Measurements from ENCODE around the gene ADGRB2. TPM values are rescaled to one million over a fixed set of nuclear protein-coding genes. Genes with fewer than 3 reads are reported as not detected.

ADGRB2 gene
- polyA plus RNA-seq, 4 donors, result 4.8 to 43.7 (median 11.6) TPM

DNA sequence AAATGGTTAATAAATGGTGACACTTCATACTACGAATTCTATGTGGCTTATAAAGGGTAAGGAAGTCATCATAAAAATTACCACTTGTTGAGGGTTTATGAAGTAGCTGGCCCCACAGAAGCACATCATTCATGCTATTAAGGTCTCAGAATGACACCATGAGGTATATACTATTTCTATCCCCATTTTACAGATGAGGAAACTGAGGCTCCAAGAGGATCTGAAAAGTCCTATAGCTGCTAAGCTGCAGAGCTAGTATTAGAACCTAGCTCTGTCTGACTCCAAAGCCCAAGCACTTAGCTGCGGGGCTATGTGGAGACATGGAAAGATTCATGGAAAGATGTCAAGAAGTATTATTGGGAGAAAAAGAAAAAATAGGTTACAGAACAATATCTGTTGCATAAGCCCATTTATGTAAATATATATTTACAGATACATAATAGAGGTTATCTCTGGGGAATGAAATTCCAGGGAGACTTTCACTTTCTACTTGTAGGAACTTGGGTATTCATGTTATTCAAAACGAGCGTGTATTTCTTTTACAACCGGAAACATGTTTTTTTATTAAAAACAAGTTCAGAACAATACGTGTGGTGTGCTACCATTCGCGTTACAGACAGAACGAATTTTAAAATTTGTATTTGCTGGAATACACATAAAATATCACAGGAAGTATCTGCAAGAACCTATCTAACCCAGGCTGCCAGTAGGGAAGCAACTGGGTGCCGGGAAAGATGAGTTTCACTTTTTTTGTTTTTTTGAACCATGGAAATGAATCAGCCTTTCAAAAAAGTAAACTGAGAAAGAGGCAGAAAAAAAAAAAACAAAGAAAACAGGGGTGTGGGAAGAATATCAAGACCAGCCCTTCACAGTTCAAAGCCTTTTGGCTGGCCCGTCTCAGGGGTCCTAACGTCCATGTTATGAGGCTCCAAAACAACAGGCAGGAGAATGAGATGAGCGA, 38.3 kb upstream of the ADGRB2 start:
- FAIRE-seq, result no peak
- 27 to 43% (median 33%) methylated on average over 13 of the region's 13 CpGs for WGBS, 3 donors

DNA sequence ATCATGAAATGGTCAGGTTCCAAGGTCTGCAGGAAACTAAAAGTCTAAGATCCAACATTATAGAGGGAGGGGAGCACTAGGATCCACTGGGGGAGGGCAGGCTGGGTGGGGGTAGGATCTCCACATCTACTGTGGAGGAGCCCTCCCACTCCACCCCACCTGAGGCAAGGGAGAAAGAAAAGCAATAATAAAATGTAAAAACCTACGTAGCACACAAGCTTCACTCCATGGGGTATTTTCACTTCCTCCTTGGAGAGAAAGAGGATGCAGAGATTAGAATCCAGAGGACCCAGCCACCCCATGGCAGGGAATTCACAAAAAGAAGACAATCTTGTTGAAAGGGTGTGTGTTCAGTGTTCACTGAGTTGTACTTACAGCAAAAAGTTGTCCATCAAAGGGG, 37.3 kb upstream of the ADGRB2 start:
- Histone ChIP-seq H3K36me3 (ENCODE audit: control insufficient read depth in 3 of 3, insufficient read depth in 2 of 3, low read depth in 1 of 3, low read length in 3 of 3) (no peaks in the 10 kb centered on the region), H3K4me1 (ENCODE audit: control insufficient read depth in 3 of 3, insufficient read depth in 2 of 3, low read depth in 1 of 3, low read length in 2 of 3) (no peaks in the 10 kb centered on the region), H3K27ac (ENCODE audit: low read depth in 1 of 3, low read length in 2 of 3) (no peak overlapping the region), H3K27me3 (ENCODE audit: control insufficient read depth in 3 of 3, insufficient read depth in 3 of 3, low read length in 3 of 3) (peaks cover 0 to 3% (median 0%) of the 10 kb centered on the region in 3 donors), H3K4me3 (ENCODE audit: low read depth in 1 of 3, low read length in 3 of 3) (no peak overlapping the region), H3K9me3 (ENCODE audit: control insufficient read depth in 2 of 2, insufficient read depth in 1 of 2, low read depth in 1 of 2, low read length in 1 of 2) (no peaks in the 10 kb centered on the region)
- 58 to 74% (median 60%) methylated on average over 1 of the region's 1 CpG for WGBS, 3 donors
- FAIRE-seq (no peak), DNase-seq (no peak)

More for the DNA sequence above, 38.3 kb upstream of the ADGRB2 start:
- Histone ChIP-seq H3K4me1 (ENCODE audit: control insufficient read depth in 3 of 3, insufficient read depth in 2 of 3, low read depth in 1 of 3, low read length in 2 of 3) (no peaks in the 10 kb centered on the region), H3K27me3 (ENCODE audit: control insufficient read depth in 3 of 3, insufficient read depth in 3 of 3, low read length in 3 of 3) (peaks cover 0 to 3% (median 0%) of the 10 kb centered on the region in 3 donors), H3K9me3 (ENCODE audit: control insufficient read depth in 2 of 2, insufficient read depth in 1 of 2, low read depth in 1 of 2, low read length in 1 of 2) (no peaks in the 10 kb centered on the region), H3K4me3 (ENCODE audit: low read depth in 1 of 3, low read length in 3 of 3) (no peak overlapping the region), H3K36me3 (ENCODE audit: control insufficient read depth in 3 of 3, insufficient read depth in 2 of 3, low read depth in 1 of 3, low read length in 3 of 3) (no peaks in the 10 kb centered on the region), H3K27ac (ENCODE audit: low read depth in 1 of 3, low read length in 2 of 3) (peak overlapping the region in 1 of 3 donors; percentile 12)
- DNase-seq, result peak in 1 of 2 donors; percentile 29

GRCh38 chr1:31800674-31800967, 36.5 kb upstream of the ADGRB2 start:
- FAIRE-seq (no peak), DNase-seq (no peak)
- Histone ChIP-seq H3K27me3 (ENCODE audit: control insufficient read depth in 3 of 3, insufficient read depth in 3 of 3, low read length in 3 of 3) (peaks cover 0 to 5% (median 0%) of the 10 kb centered on the region in 3 donors), H3K4me3 (ENCODE audit: low read depth in 1 of 3, low read length in 3 of 3) (no peak overlapping the region), H3K9me3 (ENCODE audit: control insufficient read depth in 2 of 2, insufficient read depth in 1 of 2, low read depth in 1 of 2, low read length in 1 of 2) (no peaks in the 10 kb centered on the region), H3K4me1 (ENCODE audit: control insufficient read depth in 3 of 3, insufficient read depth in 2 of 3, low read depth in 1 of 3, low read length in 2 of 3) (no peaks in the 10 kb centered on the region), H3K27ac (ENCODE audit: low read depth in 1 of 3, low read length in 2 of 3) (no peak overlapping the region), H3K36me3 (ENCODE audit: control insufficient read depth in 3 of 3, insufficient read depth in 2 of 3, low read depth in 1 of 3, low read length in 3 of 3) (no peaks in the 10 kb centered on the region)
- WGBS, 3 donors, result 91 to 95% (median 94%) methylated on average over 4 of the region's 4 CpGs

- FAIRE-seq, result no peak
- Histone ChIP-seq H3K27ac (ENCODE audit: low read depth in 1 of 3, low read length in 2 of 3) (no peak overlapping the region), H3K27me3 (ENCODE audit: control insufficient read depth in 3 of 3, insufficient read depth in 3 of 3, low read length in 3 of 3) (peaks cover 0 to 5% (median 0%) of the 10 kb centered on the region in 3 donors), H3K4me1 (ENCODE audit: control insufficient read depth in 3 of 3, insufficient read depth in 2 of 3, low read depth in 1 of 3, low read length in 2 of 3) (no peaks in the 10 kb centered on the region), H3K9me3 (ENCODE audit: control insufficient read depth in 2 of 2, insufficient read depth in 1 of 2, low read depth in 1 of 2, low read length in 1 of 2) (no peaks in the 10 kb centered on the region), H3K4me3 (ENCODE audit: low read depth in 1 of 3, low read length in 3 of 3) (no peak overlapping the region), H3K36me3 (ENCODE audit: control insufficient read depth in 3 of 3, insufficient read depth in 2 of 3, low read depth in 1 of 3, low read length in 3 of 3) (no peaks in the 10 kb centered on the region)
- 86 to 93% (median 91%) methylated on average over 16 of the region's 16 CpGs for WGBS, 3 donors
- no peak for DNase-seq
Observed at GRCh38 chr1:31799895-31800673, 35.9 kb upstream of the ADGRB2 start.

DNA sequence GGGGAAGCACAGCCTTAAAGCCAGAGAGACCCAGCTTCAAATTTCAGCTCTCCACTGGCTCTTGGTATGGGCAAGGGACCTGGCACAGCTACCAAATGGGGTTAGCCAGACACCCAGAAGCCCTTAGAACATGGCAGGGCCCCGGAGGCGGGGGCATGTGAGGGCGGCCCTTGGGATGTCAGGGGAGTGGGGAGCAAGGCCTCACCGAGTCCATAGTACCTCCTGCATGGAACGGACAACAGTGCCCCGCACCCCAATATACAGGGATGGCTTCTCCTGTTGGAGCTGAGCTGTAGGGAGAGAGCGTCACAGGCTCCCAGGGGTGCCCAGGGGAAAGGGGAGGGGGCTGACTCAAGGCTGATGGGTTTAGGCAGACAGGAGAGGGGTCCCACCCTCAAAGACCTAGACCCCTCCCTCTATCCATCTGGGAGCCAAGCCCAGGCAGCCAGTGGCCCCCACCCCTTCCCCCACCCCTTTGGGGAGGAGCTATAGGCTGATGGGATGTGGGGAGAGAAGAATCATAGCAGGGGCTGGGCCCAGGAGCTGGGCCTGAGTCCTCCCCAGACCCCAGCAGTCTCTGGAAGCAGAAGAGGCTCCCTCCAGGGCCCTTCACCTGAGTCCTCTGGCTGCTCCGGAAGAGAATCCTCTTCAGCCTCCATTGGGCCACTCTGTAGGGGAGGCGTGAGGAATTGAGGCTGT, 35.2 kb upstream of the ADGRB2 start:
- DNase-seq (no peak), FAIRE-seq (no peak)
- 77 to 87% (median 86%) methylated on average over 8 to 9 of the region's 9 CpGs for whole genome bisulfite sequencing, 3 donors
- H3K4me3 ChIP-seq (ENCODE audit: low read depth in 1 of 3, low read length in 3 of 3), result no peak overlapping the region
- peak overlapping the region in 1 of 3 donors; percentile 0 for H3K27ac ChIP-seq (ENCODE audit: low read depth in 1 of 3, low read length in 2 of 3)
- peaks cover 0 to 5% (median 0%) of the 10 kb centered on the region in 3 donors for H3K27me3 ChIP-seq (ENCODE audit: control insufficient read depth in 3 of 3, insufficient read depth in 3 of 3, low read length in 3 of 3)
- no peaks in the 10 kb centered on the region for H3K36me3 ChIP-seq (ENCODE audit: control insufficient read depth in 3 of 3, insufficient read depth in 2 of 3, low read depth in 1 of 3, low read length in 3 of 3)
- H3K4me1 ChIP-seq (ENCODE audit: control insufficient read depth in 3 of 3, insufficient read depth in 2 of 3, low read depth in 1 of 3, low read length in 2 of 3), result no peaks in the 10 kb centered on the region
- no peaks in the 10 kb centered on the region for H3K9me3 ChIP-seq (ENCODE audit: control insufficient read depth in 2 of 2, insufficient read depth in 1 of 2, low read depth in 1 of 2, low read length in 1 of 2)

- Histone ChIP-seq H3K27me3 (ENCODE audit: control insufficient read depth in 3 of 3, insufficient read depth in 3 of 3, low read length in 3 of 3) (peaks cover 0 to 5% (median 0%) of the 10 kb centered on the region in 3 donors), H3K9me3 (ENCODE audit: control insufficient read depth in 2 of 2, insufficient read depth in 1 of 2, low read depth in 1 of 2, low read length in 1 of 2) (no peaks in the 10 kb centered on the region), H3K4me1 (ENCODE audit: control insufficient read depth in 3 of 3, insufficient read depth in 2 of 3, low read depth in 1 of 3, low read length in 2 of 3) (no peaks in the 10 kb centered on the region), H3K27ac (ENCODE audit: low read depth in 1 of 3, low read length in 2 of 3) (peak overlapping the region in 1 of 3 donors; percentile 0), H3K36me3 (ENCODE audit: control insufficient read depth in 3 of 3, insufficient read depth in 2 of 3, low read depth in 1 of 3, low read length in 3 of 3) (no peaks in the 10 kb centered on the region), H3K4me3 (ENCODE audit: low read depth in 1 of 3, low read length in 3 of 3) (no peak overlapping the region)
- no peak for DNase-seq
- 55 to 58% (median 56%) methylated on average over 17 of the region's 17 CpGs for WGBS, 3 donors
- FAIRE-seq, result no peak
Observed at GRCh38 chr1:31798433-31799195, 34.5 kb upstream of the ADGRB2 start.

DNA sequence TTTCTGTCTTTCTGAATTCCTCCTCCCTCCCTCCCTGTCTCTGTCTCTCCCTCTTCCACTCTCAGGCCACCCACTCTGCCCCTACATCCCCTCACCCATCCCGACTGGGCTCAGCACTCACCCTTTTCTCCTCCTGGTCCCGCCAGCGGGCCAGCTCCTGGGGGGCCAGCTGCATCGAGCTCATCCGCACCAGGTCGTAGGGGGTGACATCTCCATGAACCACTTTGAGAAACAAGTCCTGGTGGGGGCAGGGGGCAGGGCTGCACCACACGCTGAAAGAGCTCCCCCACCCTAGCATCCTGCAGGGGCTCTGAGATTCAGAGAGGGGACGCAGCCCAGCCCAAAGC, 33.9 kb upstream of the ADGRB2 start:
- H3K4me3 ChIP-seq (ENCODE audit: low read depth in 1 of 3, low read length in 3 of 3), result no peak overlapping the region
- no peak overlapping the region for H3K27ac ChIP-seq (ENCODE audit: low read depth in 1 of 3, low read length in 2 of 3)
- no peaks in the 10 kb centered on the region for H3K9me3 ChIP-seq (ENCODE audit: control insufficient read depth in 2 of 2, insufficient read depth in 1 of 2, low read depth in 1 of 2, low read length in 1 of 2)
- 71 to 93% (median 81%) methylated on average over 8 of the region's 8 CpGs for WGBS, 3 donors
- DNase-seq, result no peak
- FAIRE-seq, result no peak
- H3K36me3 ChIP-seq (ENCODE audit: control insufficient read depth in 3 of 3, insufficient read depth in 2 of 3, low read depth in 1 of 3, low read length in 3 of 3), result no peaks in the 10 kb centered on the region
- peaks cover 0 to 5% (median 0%) of the 10 kb centered on the region in 3 donors for H3K27me3 ChIP-seq (ENCODE audit: control insufficient read depth in 3 of 3, insufficient read depth in 3 of 3, low read length in 3 of 3)
- no peaks in the 10 kb centered on the region for H3K4me1 ChIP-seq (ENCODE audit: control insufficient read depth in 3 of 3, insufficient read depth in 2 of 3, low read depth in 1 of 3, low read length in 2 of 3)

Measured in small intestine (tissue), 7 donors.